ENCODE results near the gene NAT14.

NAT14 gene

GRCh38 chr19:55468054-55468393, 17.0 kb upstream of the NAT14 start:
- TF ChIP-seq SIN3A (IDR thresholded peaks at IDR 0.05; ENCODE audit: borderline replicate concordance, insufficient read depth, low read length) (no peak), POLR2AphosphoS5 (IDR thresholded peaks at IDR 0.05; ENCODE audit: low read depth, low read length) (no peak), REST (IDR thresholded peaks at IDR 0.05; ENCODE audit: insufficient read depth in 1 of 2, low read depth in 2 of 2, low read length in 2 of 2) (no peak), TAF1 (IDR thresholded peaks at IDR 0.05; ENCODE audit: borderline replicate concordance, insufficient read depth, low read length) (no peak), FOXP2 (optimal IDR thresholded peaks at IDR 0.05; ENCODE audit: borderline replicate concordance, extremely low read depth, extremely low read length, insufficient read depth) (no peak)

DNA sequence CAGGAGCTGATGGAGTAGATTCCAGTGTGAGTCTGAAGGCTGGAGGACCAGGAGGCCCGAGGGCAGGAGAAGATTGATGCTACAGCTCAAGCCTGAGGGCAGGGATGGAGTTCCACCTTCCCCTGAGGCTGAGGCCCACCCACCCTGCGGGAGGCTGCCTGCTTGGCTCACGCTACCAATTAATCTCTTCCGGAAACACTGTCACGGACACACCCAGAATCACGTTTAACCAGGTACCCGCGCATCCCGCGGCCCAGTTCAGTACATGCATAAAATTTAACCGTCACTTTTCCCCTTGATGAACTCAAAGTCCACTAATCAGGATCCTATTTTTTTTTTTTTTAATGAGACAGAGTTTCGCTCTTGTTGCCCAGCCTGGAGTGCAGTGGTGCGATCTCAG, 13.7 kb upstream of the NAT14 start:
- TF ChIP-seq TAF1 (IDR thresholded peaks at IDR 0.05; ENCODE audit: borderline replicate concordance, insufficient read depth, low read length) (no peak), FOXP2 (optimal IDR thresholded peaks at IDR 0.05; ENCODE audit: borderline replicate concordance, extremely low read depth, extremely low read length, insufficient read depth) (no peak), REST (IDR thresholded peaks at IDR 0.05; ENCODE audit: insufficient read depth in 1 of 2, low read depth in 2 of 2, low read length in 2 of 2) (no peak), POLR2AphosphoS5 (IDR thresholded peaks at IDR 0.05; ENCODE audit: low read depth, low read length) (no peak), SIN3A (IDR thresholded peaks at IDR 0.05; ENCODE audit: borderline replicate concordance, insufficient read depth, low read length) (no peak)

DNA sequence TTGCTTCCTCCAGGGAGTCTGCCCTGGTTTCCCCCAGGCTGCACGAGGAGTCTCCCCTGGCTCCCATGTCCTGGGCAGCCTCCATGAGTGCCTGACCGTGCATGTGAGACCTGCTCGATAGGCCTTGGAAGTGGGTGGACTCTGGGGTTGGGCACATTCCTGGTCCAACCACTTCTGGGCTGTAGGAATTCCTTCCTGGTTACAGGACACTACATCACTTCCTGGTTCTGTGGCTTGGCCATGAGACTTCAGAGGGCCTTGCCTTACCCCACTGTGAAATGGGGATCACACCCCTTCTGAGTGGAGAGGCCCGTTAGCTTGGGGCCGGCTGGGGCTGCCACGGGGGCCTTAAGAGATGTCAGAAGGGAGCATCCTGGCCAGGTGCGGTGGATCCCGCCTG, 12.5 kb upstream of the NAT14 start:
- TF ChIP-seq REST (IDR thresholded peaks at IDR 0.05; ENCODE audit: insufficient read depth in 1 of 2, low read depth in 2 of 2, low read length in 2 of 2) (no peak), POLR2AphosphoS5 (IDR thresholded peaks at IDR 0.05; ENCODE audit: low read depth, low read length) (no peak), SIN3A (IDR thresholded peaks at IDR 0.05; ENCODE audit: borderline replicate concordance, insufficient read depth, low read length) (no peak), FOXP2 (optimal IDR thresholded peaks at IDR 0.05; ENCODE audit: borderline replicate concordance, extremely low read depth, extremely low read length, insufficient read depth) (no peak), TAF1 (IDR thresholded peaks at IDR 0.05; ENCODE audit: borderline replicate concordance, insufficient read depth, low read length) (no peak)

DNA sequence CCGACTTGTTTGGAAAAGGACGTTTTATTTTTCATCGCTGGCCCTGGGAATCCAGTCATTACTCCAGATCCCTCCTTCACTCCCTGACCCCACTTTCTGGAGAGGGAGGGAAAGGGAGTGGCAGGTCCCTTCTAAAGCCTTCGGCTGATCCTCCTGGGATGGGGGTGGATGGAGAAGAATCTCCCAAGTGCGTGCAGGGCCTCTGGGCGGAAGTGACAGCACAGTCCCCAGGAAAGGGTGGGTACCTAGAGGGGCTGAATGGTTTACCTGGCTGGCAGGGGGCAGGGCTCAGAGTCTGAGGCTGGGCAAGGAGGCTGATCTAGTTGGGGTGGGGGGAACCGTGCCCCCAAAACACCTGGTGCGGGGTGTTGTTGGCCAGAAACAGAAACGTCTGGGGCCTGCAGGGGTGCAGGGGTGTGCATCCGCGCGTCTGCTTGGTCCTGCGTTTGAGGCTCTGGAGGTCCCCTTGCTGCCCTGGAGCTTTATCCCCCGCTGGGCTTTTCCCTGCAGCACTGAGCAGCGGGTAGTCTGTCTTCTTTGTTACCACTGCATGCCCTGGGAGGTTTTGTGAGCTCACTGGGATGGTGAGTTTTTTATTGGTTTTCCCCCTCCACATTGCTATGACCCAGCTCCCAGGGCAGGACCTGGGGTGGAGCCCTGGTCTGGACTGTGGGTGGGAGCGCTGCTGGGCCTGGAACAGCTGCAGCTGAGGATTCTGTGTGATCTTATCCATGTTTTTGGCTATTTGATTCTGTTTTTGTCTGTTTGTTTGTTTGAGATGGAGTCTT, 11.6 kb upstream of the NAT14 start:
- no peak for TF ChIP-seq SIN3A (IDR thresholded peaks at IDR 0.05; ENCODE audit: borderline replicate concordance, insufficient read depth, low read length)

GRCh38 chr19:55474269-55475265, 10.4 kb upstream of the NAT14 start:
- TF ChIP-seq REST (IDR thresholded peaks at IDR 0.05; ENCODE audit: insufficient read depth in 1 of 2, low read depth in 2 of 2, low read length in 2 of 2): no peak
- TF ChIP-seq FOXP2 (optimal IDR thresholded peaks at IDR 0.05; ENCODE audit: borderline replicate concordance, extremely low read depth, extremely low read length, insufficient read depth): no peak
- no peak for TF ChIP-seq SIN3A (IDR thresholded peaks at IDR 0.05; ENCODE audit: borderline replicate concordance, insufficient read depth, low read length)
